MM.1S (cell line): ENCODE results near the gene XRN2.

Experiments
- DNase-seq: peaks from one replicate; pipeline ENCODE4 v3.0.0-alpha.2; 2015
- H2AFZ ChIP-seq: fragments of 300-600 bp; sonication (generic); 2 replicates; pipeline ENCODE4 v1.6.0; 2016; ENCODE audit warnings: antibody characterized with exemption, low read length
- H3F3A ChIP-seq: fragments of 300-600 bp; sonication (generic); 2 replicates; pipeline ENCODE4 v1.6.1; 2016; ENCODE audit warnings: mild to moderate bottlenecking, antibody characterized with exemption, low read length, moderate library complexity, mixed read lengths; ENCODE audit not compliant: insufficient read depth
- H3K27ac ChIP-seq: fragments of 300-600 bp; sonication (generic); 2 replicates; pipeline ENCODE4 v1.5.1; 2016; ENCODE audit warnings: mild to moderate bottlenecking, low read length
- H3K27me3 ChIP-seq: fragments of 300-600 bp; sonication (generic); replicated peaks from 2 replicates; pipeline ENCODE4 v1.6.0; 2016; ENCODE audit warnings: low read length; ENCODE audit not compliant: insufficient read depth
- H3K36me3 ChIP-seq: fragments of 300-600 bp; sonication (generic); replicated peaks from 2 replicates; pipeline ENCODE4 v1.6.1; 2016; ENCODE audit warnings: mild to moderate bottlenecking, low read length, mixed read lengths; ENCODE audit not compliant: insufficient read depth
- H3K4me1 ChIP-seq: fragments of 300-600 bp; sonication (generic); 2 replicates; pipeline ENCODE4 v1.6.1; 2016; ENCODE audit warnings: low read length, mixed read lengths
- H3K4me2 ChIP-seq: fragments of 300-600 bp; sonication (generic); 2 replicates; pipeline ENCODE4 v1.6.0; 2016; ENCODE audit warnings: low read depth, low read length
- H3K4me3 ChIP-seq: fragments of 300-600 bp; sonication (generic); 2 replicates; pipeline ENCODE4 v1.5.1; 2016; ENCODE audit warnings: low read length, mixed read lengths
- H3K79me2 ChIP-seq: fragments of 300-600 bp; sonication (generic); 2 replicates; pipeline ENCODE4 v1.6.1; 2016; ENCODE audit warnings: mixed run types, low read length, mixed read lengths
- H3K9ac ChIP-seq: fragments of 300-600 bp; sonication (generic); 2 replicates; pipeline ENCODE4 v1.6.1; 2016; ENCODE audit warnings: low read length, mixed read lengths
- H3K9me2 ChIP-seq: fragments of 300-600 bp; sonication (generic); replicated peaks from 2 replicates; pipeline ENCODE4 v1.6.1; 2016; ENCODE audit warnings: mild to moderate bottlenecking, low read length, mixed read lengths; ENCODE audit not compliant: insufficient read depth
- H3K9me3 ChIP-seq: fragments of 300-600 bp; sonication (generic); replicated peaks from 2 replicates; pipeline ENCODE4 v1.6.1; 2016; ENCODE audit warnings: mild to moderate bottlenecking, low read length, mixed read lengths; ENCODE audit not compliant: insufficient read depth
- H4K20me1 ChIP-seq: fragments of 300-600 bp; sonication (generic); 2 replicates; pipeline ENCODE4 v1.6.1; 2016; ENCODE audit warnings: mild to moderate bottlenecking, low read length, moderate library complexity, mixed read lengths; ENCODE audit not compliant: insufficient read depth
- EZH2 ChIP-seq: fragments of 300-600 bp; sonication (generic); optimal IDR thresholded peaks from 2 replicates; pipeline ENCODE3; 2017; ENCODE audit warnings: low read depth, mild to moderate bottlenecking, antibody characterized with exemption, low read length, mixed read lengths
- EZH2phosphoT487 ChIP-seq: fragments of 300-600 bp; sonication (generic); IDR thresholded peaks from 2 replicates; pipeline ENCODE4 v1.6.1; 2018; ENCODE audit warnings: antibody characterized with exemption, low read length
- TF ChIP-seq, protein P1 (sequence below): fragments of 300-600 bp; sonication (generic); IDR thresholded peaks from 2 replicates; pipeline ENCODE4 v1.5.1; 2016; ENCODE audit warnings: antibody characterized with exemption, low read length, mixed read lengths

XRN2 gene

DNA sequence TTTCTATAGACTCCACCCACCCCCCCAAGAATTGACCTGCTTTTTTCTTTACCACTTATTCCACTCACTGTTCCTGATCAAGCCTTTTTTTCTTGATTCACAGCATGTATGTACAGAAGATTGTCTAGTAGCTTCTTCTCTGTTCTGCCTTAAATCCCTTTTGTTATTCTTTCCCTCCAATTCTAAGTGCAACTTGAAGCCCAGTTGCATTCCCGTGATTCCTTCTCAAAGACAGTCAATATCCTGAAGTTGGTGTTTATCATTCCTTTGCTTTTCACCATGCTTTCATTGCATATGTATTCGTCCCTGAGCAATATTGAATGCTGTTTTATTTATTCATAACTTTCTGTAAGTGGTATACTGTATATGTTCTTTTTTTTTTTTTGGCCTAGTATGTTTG is 21.0 kb downstream of the XRN2 start:
- no peak overlapping the region for H3K27ac ChIP-seq
- no peak overlapping the region for H3K4me3 ChIP-seq
- no peaks in the 10 kb centered on the region for H3K9me2 ChIP-seq
- TF ChIP-seq EZH2phosphoT487: no peak
- TF ChIP-seq EZH2: no peak
- H3K36me3 ChIP-seq: no peaks in the 10 kb centered on the region
- no peaks in the 10 kb centered on the region for H3K4me1 ChIP-seq
- no peaks in the 10 kb centered on the region for H3F3A ChIP-seq
- H4K20me1 ChIP-seq: peaks cover 27% of the 10 kb centered on the region
- DNase-seq: no peak
- no peak overlapping the region for H3K4me2 ChIP-seq
- no peak overlapping the region for H3K9ac ChIP-seq
- peaks cover 98% of the 10 kb centered on the region for H3K79me2 ChIP-seq
- no peak overlapping the region for H2AFZ ChIP-seq
- H3K27me3 ChIP-seq: no peaks in the 10 kb centered on the region
- H3K9me3 ChIP-seq: no peaks in the 10 kb centered on the region

DNA sequence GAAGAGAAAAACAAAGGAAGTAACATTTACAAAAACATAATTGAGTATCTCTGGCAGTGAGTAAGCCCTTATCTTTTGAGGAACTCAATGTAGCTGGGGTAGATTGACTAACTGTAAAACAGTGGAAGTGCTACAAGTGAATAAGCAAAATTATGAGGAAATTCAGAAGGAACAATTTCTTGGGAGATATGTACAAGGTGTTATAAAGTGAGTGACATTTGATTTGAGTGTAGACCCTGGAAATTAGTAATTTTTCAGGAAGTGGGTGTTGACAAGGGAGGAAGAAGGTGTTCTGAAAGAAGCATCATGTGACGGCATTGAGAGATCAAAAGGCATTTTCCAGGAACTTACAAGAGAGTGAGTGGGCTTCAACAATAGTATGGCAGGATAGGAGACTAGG is 22.2 kb downstream of the XRN2 start:
- H4K20me1 ChIP-seq: peaks cover 27% of the 10 kb centered on the region
- no peaks in the 10 kb centered on the region for H3F3A ChIP-seq
- no peaks in the 10 kb centered on the region for H3K36me3 ChIP-seq
- H3K79me2 ChIP-seq: peaks cover 90% of the 10 kb centered on the region
- no peak overlapping the region for H2AFZ ChIP-seq
- no peak for TF ChIP-seq EZH2
- no peak for TF ChIP-seq EZH2phosphoT487
- TF ChIP-seq, protein P1, sequence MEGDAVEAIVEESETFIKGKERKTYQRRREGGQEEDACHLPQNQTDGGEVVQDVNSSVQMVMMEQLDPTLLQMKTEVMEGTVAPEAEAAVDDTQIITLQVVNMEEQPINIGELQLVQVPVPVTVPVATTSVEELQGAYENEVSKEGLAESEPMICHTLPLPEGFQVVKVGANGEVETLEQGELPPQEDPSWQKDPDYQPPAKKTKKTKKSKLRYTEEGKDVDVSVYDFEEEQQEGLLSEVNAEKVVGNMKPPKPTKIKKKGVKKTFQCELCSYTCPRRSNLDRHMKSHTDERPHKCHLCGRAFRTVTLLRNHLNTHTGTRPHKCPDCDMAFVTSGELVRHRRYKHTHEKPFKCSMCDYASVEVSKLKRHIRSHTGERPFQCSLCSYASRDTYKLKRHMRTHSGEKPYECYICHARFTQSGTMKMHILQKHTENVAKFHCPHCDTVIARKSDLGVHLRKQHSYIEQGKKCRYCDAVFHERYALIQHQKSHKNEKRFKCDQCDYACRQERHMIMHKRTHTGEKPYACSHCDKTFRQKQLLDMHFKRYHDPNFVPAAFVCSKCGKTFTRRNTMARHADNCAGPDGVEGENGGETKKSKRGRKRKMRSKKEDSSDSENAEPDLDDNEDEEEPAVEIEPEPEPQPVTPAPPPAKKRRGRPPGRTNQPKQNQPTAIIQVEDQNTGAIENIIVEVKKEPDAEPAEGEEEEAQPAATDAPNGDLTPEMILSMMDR: no peak
- no peak overlapping the region for H3K4me2 ChIP-seq
- H3K9ac ChIP-seq: no peak overlapping the region
- H3K4me3 ChIP-seq: no peak overlapping the region
- H3K27ac ChIP-seq: no peak overlapping the region
- no peaks in the 10 kb centered on the region for H3K27me3 ChIP-seq
- no peaks in the 10 kb centered on the region for H3K9me3 ChIP-seq
- no peak for DNase-seq
- H3K4me1 ChIP-seq: no peaks in the 10 kb centered on the region
- no peaks in the 10 kb centered on the region for H3K9me2 ChIP-seq

DNA sequence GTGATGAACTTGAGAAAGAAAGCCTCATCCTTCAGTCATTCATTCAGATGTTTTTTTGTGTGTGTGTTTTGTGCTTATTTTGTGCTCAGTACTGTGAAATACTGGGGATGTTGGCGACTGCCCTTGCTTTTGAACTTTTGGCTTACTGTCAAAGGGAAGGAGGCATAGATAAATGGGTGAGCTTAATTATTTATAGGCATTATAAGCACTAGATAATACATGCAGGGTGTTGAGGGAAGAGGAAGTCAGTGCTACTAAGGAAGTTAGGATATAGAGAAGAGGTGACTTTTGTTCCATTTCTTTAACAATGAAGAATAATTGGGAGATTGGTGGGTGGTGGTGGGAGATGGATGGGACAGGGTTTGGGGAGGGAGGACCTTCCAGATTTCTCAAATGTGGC is 23.6 kb downstream of the XRN2 start:
- H3K4me1 ChIP-seq: no peaks in the 10 kb centered on the region

More for the DNA sequence above, 23.6 kb downstream of the XRN2 start:
- no peaks in the 10 kb centered on the region for H3K27me3 ChIP-seq
- no peak overlapping the region for H3K27ac ChIP-seq
- H3K4me3 ChIP-seq: no peak overlapping the region
- H2AFZ ChIP-seq: no peak overlapping the region
- H3K36me3 ChIP-seq: no peaks in the 10 kb centered on the region; the same call in 1 of the 2 replicates
- no peaks in the 10 kb centered on the region for H3K9me2 ChIP-seq
- H4K20me1 ChIP-seq: peaks cover 18% of the 10 kb centered on the region
- peaks cover 76% of the 10 kb centered on the region for H3K79me2 ChIP-seq
- no peaks in the 10 kb centered on the region for H3F3A ChIP-seq
- H3K9ac ChIP-seq: no peak overlapping the region
- no peak overlapping the region for H3K4me2 ChIP-seq
- TF ChIP-seq, protein P1: no peak
- TF ChIP-seq EZH2phosphoT487 (no peak), EZH2 (no peak)
- H3K9me3 ChIP-seq: no peaks in the 10 kb centered on the region
- no peak for DNase-seq
